HepG2 (cell line): ENCODE results near the gene UBE2D3. TPM values are rescaled to one million over a fixed set of nuclear protein-coding genes. Genes with fewer than 3 reads are reported as not detected.

ENCODE experiments used
- ARNT ChIP-seq: fragments of 450-650 bp; IDR thresholded peaks from 2 replicates; pipeline ENCODE4 v1.6.1; 2017
- ASH2L ChIP-seq: fragments of 300-600, 200-600 bp; sonication (generic); IDR thresholded peaks from 2 replicates; pipeline ENCODE4 v1.7.0; 2017; ENCODE audit warnings: low read depth, mild to moderate bottlenecking, moderate library complexity, mixed read lengths, low read length; ENCODE audit not compliant: insufficient read length
- ATF1 ChIP-seq: IDR thresholded peaks from 2 replicates; pipeline ENCODE4 v1.6.1; 2016; ENCODE audit warnings: mild to moderate bottlenecking, control low read depth
- FOSL1 ChIP-seq: sonication (generic); formaldehyde crosslinking; IDR thresholded peaks from 2 replicates; pipeline ENCODE4 v1.9.0; 2021; ENCODE audit warnings: missing genetic modification reagents, borderline replicate concordance
- FOXK1 ChIP-seq: sonication (generic); formaldehyde crosslinking; IDR thresholded peaks from 2 replicates; pipeline ENCODE4 v1.4.0; 2020; ENCODE audit warnings: low read depth, missing genetic modification reagents, borderline replicate concordance
- ZNF256 ChIP-seq: sonication (generic); formaldehyde crosslinking; conservative IDR thresholded peaks from 2 replicates; pipeline ENCODE4 v1.4.0; 2020; ENCODE audit warnings: missing genetic modification reagents
- ZNF407 ChIP-seq: sonication (generic); formaldehyde crosslinking; IDR thresholded peaks from one replicate; pipeline ENCODE4 v1.5.1; 2020; ENCODE audit warnings: mild to moderate bottlenecking, missing genetic modification reagents; ENCODE audit errors: not compliant biosample characterization
- ZNF451 ChIP-seq: sonication (generic); formaldehyde crosslinking; IDR thresholded peaks from 2 replicates; pipeline ENCODE4 v1.5.0; 2020; ENCODE audit warnings: mild to moderate bottlenecking, missing genetic modification reagents
- ZNF644 ChIP-seq: IDR thresholded peaks from 2 replicates; pipeline ENCODE4 v1.6.1; 2016; ENCODE audit warnings: low read depth
- ZNF776 ChIP-seq: sonication (generic); formaldehyde crosslinking; IDR thresholded peaks from 2 replicates; pipeline ENCODE4 v1.4.0; 2020; ENCODE audit warnings: mild to moderate bottlenecking, missing genetic modification reagents
- ZNF777 ChIP-seq: sonication (generic); formaldehyde crosslinking; IDR thresholded peaks from 2 replicates; pipeline ENCODE4 v1.4.0; 2020; ENCODE audit warnings: missing genetic modification reagents
- polyA plus RNA-seq, 8 experiments: library from polyadenylated mRNA; depleted of rRNA in 3 of 8; stranded (reverse) in 7 of 8; unstranded in 1 of 8; fragments of >200 nt; fragmentation: Illumina TruSeq in 4 of 8; extraction: Trizol in 4 of 8; gene quantifications; 2 replicates each; pipeline versions ENCODE4 v1.2.1 to v1.2.3, GENCODE V29; 2011 to 2016; ENCODE audit warnings: low read depth in 4 of 8, missing spikeins in 1 of 8, mixed read lengths in 1 of 8; ENCODE audit not compliant: insufficient read depth in 1 of 8
- total RNA-seq, 5 experiments: library from RNA; depleted of rRNA; stranded (reverse); fragments of >200 nt; fragmentation: Illumina TruSeq; extraction: Trizol; gene quantifications; 2 replicates each; pipeline ENCODE4 v1.2.3, GENCODE V29; 2016; ENCODE audit warnings: low read depth in 1 of 5
- TF ChIP-seq, protein P1 (sequence below): sonication (generic); formaldehyde crosslinking; IDR thresholded peaks from 2 replicates; pipeline ENCODE4 v1.5.1; 2020; ENCODE audit warnings: mild to moderate bottlenecking, missing genetic modification reagents, moderate library complexity
- TF ChIP-seq, protein P2 (sequence below): sonication (generic); formaldehyde crosslinking; IDR thresholded peaks from 2 replicates; pipeline ENCODE4 v1.9.0; 2021; ENCODE audit warnings: missing genetic modification reagents, borderline replicate concordance

UBE2D3 gene
- total and polyA plus RNA-seq, 2 of the 13 experiments (the other 11 are each of a cell fraction or from before 2014, with no cell fraction given), result 224 to 293 TPM

DNA sequence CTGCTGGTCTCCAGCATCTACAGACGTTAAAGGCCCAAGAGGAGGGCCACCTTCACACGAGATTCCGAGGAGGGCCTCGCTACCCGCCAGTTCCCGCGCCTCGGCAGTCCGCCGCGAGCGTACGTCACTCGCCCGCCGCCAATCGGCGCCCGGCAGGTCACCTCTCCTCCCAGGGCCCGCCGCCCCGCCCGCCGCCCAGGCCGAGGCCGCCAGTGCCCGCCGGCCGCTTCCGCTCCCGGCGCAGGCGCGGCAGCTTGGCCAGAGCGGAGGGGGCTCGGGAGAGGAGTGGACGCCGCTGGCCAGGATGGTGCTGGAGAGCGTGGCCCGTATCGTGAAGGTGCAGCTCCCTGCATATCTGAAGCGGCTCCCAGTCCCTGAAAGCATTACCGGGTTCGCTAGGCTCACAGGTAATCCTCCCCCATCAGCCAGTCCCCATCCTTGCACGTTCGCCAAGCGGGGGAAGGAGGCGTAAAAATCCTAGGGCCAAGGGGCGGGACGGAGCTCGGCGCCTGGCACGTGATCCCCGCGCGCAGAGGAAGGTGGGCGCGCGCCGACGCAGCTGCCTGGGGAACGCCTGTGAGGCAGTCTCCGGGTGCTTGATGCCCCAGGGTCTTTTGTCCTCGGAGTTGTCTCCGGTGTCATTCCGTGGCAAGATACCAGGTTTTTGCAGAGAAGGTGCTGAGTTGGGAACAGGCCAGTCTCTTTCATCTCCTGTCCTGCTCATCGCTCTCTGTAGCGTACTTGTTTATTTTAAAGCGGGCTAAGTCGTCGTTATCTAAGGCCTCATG, 41.6 kb upstream of the UBE2D3 start, which contains the start of gene CISD2 (continued):
- no peak for TF ChIP-seq ATF1 (CRISPR knock-in tag)
- TF ChIP-seq ZNF776, result peak; percentile 53
- no peak; the same call in 1 of the 2 replicates for TF ChIP-seq ZNF451 (CRISPR knock-in tag)
- TF ChIP-seq, protein P1, sequence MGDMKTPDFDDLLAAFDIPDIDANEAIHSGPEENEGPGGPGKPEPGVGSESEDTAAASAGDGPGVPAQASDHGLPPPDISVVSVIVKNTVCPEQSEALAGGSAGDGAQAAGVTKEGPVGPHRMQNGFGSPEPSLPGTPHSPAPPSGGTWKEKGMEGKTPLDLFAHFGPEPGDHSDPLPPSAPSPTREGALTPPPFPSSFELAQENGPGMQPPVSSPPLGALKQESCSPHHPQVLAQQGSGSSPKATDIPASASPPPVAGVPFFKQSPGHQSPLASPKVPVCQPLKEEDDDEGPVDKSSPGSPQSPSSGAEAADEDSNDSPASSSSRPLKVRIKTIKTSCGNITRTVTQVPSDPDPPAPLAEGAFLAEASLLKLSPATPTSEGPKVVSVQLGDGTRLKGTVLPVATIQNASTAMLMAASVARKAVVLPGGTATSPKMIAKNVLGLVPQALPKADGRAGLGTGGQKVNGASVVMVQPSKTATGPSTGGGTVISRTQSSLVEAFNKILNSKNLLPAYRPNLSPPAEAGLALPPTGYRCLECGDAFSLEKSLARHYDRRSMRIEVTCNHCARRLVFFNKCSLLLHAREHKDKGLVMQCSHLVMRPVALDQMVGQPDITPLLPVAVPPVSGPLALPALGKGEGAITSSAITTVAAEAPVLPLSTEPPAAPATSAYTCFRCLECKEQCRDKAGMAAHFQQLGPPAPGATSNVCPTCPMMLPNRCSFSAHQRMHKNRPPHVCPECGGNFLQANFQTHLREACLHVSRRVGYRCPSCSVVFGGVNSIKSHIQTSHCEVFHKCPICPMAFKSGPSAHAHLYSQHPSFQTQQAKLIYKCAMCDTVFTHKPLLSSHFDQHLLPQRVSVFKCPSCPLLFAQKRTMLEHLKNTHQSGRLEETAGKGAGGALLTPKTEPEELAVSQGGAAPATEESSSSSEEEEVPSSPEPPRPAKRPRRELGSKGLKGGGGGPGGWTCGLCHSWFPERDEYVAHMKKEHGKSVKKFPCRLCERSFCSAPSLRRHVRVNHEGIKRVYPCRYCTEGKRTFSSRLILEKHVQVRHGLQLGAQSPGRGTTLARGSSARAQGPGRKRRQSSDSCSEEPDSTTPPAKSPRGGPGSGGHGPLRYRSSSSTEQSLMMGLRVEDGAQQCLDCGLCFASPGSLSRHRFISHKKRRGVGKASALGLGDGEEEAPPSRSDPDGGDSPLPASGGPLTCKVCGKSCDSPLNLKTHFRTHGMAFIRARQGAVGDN (CRISPR knock-in tag), result peak; percentile 100
- TF ChIP-seq ZNF644, result no peak
- no peak for TF ChIP-seq FOXK1
- TF ChIP-seq, protein P2, sequence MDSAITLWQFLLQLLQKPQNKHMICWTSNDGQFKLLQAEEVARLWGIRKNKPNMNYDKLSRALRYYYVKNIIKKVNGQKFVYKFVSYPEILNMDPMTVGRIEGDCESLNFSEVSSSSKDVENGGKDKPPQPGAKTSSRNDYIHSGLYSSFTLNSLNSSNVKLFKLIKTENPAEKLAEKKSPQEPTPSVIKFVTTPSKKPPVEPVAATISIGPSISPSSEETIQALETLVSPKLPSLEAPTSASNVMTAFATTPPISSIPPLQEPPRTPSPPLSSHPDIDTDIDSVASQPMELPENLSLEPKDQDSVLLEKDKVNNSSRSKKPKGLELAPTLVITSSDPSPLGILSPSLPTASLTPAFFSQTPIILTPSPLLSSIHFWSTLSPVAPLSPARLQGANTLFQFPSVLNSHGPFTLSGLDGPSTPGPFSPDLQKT (CRISPR knock-in tag), result no peak
- no peak for TF ChIP-seq ARNT
- TF ChIP-seq ZNF777 (CRISPR knock-in tag), result no peak
- no peak for TF ChIP-seq FOSL1 (CRISPR knock-in tag)
- TF ChIP-seq ZNF407 (CRISPR knock-in tag), result peak; percentile 62
- TF ChIP-seq ASH2L, result peak; percentile 93
- peak; percentile 58; the same call in 1 of the 2 replicates for TF ChIP-seq ZNF256 (CRISPR knock-in tag)
